Muscle of arm (tissue), 12 donors: ENCODE results near the gene CPN1. TPM values are rescaled to one million over a fixed set of nuclear protein-coding genes. Genes with fewer than 3 reads are reported as not detected.

Experiments
- DNase-seq: peaks from one replicate; pipeline ENCODE4 v3.0.0-alpha.2; 2013
- polyA plus RNA-seq, 12 donors: library from polyadenylated mRNA; unstranded; fragments of 120-200 nt; gene quantifications; one replicate each; pipeline ENCODE4 v1.2.1, GENCODE V29; 2013; ENCODE audit not compliant: insufficient read length in 12 of 12

Gene CPN1
- polyA plus RNA-seq, 12 donors: 0.10 to 0.32 (median 0.20) TPM; not detected in 8

- DNase-seq: no peak
Observed at GRCh38 chr10:99996671-99997648, 84.7 kb downstream of the CPN1 start.

- DNase-seq: no peak
Observed at GRCh38 chr10:99995713-99996112, 86.0 kb downstream of the CPN1 start.

GRCh38 chr10:99995269-99995668, 86.4 kb downstream of the CPN1 start:
- DNase-seq: no peak

GRCh38 chr10:99994801-99995200, 86.9 kb downstream of the CPN1 start:
- DNase-seq: no peak

GRCh38 chr10:99993701-99994689, 87.7 kb downstream of the CPN1 start:
- no peak for DNase-seq

Other genes starting within 250 kb of the CPN1 start
- 10 to 100 TPM in 11 of 12 donors, not detected in 1; 11.1 to 28.2 (median 18.0) TPM for gene DNMBP, start 71.9 kb downstream of the CPN1 start, polyA plus RNA-seq
- 10 to 100 TPM in 11 of 12 donors, not detected in 1; 32.2 to 49.7 (median 38.7) TPM for gene ERLIN1, start 104.2 kb upstream of the CPN1 start, polyA plus RNA-seq
- gene CHUK, start 147.7 kb upstream of the CPN1 start, polyA plus RNA-seq: 10 to 100 TPM in 11 of 12 donors, not detected in 1; 10.8 to 20.3 (median 16.3) TPM
- 10 to 100 TPM in 11 of 12 donors, not detected in 1; 18.9 to 31.3 (median 21.0) TPM for gene CWF19L1, start 185.8 kb upstream of the CPN1 start, polyA plus RNA-seq
- gene BLOC1S2, start 204.8 kb upstream of the CPN1 start, polyA plus RNA-seq: 10 to 100 TPM in 11 of 12 donors, not detected in 1; 22.5 to 34.9 (median 28.4) TPM
- gene PKD2L1, start 248.4 kb upstream of the CPN1 start, polyA plus RNA-seq: under 1 TPM in 6 of 12 donors, not detected in 6; 0.05 to 0.39 (median 0.18) TPM